Measurements from ENCODE around the gene FERMT3. TPM values are rescaled to one million over a fixed set of nuclear protein-coding genes. Genes with fewer than 3 reads are reported as not detected.
A peak's percentile ranks its signal among the peaks of the same experiment; 100 is the strongest.

FERMT3 gene
- total RNA-seq, 2 experiments from 2014 or later: 55.8 to 61.1 TPM

DNA sequence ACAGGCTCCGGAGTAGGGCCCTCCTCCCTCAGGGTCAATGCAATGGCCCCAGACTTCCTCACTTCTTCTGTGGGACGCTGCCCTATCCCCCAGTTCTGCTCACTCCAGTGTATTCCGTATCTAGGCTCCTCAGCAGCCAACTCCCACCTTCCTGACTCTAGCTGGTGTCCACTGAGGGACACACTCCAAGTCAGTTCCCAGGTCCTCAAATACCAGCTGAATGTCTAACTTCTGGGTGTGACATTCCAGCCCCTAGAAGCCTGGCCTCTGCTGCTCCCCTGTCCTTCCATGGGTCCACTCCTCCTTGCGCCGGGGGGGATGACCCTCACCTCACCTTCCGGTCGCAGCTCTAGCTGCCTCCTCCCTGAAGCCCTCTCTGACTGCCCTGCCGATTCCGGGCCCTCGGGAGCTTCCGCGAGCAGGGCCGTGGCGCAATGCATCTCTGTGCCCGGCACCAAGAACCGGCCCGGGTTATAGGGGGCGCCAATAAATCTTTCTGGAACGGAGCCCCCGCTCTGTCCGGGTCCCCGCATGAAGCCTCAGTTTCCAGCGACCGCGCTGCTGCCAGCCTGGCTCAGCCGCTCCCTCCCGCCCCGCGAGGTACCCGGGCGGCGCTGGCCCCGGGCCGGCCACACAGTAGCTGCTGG, 62.5 kb downstream of the FERMT3 start:
- ChIA-PET POLR2A (interaction anchor here (0.8 to 6.6 kb wide), 12 partner anchors 15 to 84 kb away, joined by 3 to 125 read pairs (median 34); partner anchors contain the start of genes BAD, DNAJC4, ESRRA and FERMT3), CTCF (interaction anchor here (1.4 to 3.4 kb wide), 7 partner anchors 17 to 83 kb away, joined by 4 to 19 read pairs (median 6); partner anchors contain the start of genes PPP1R14B, PRDX5, STIP1 and TRMT112)
- H3K27me3 Mint-ChIP-seq: peaks cover 5% of the 10 kb centered on the region
- ATAC-seq (ENCODE audit: poor library complexity): no peak
- intact Hi-C loops (cut with DNase I, micrococcal nuclease): loop anchor here (1.0 kb wide), 4 partner anchors 17 to 64 kb away; partner anchors contain the start of gene PLCB3 (in 1 of the 2)
- peak in 9 of 14 experiments; percentile 23 to 69 (median 50) for DNase-seq
- peaks cover 43% of the 10 kb centered on the region for H3K4me1 ChIP-seq (ENCODE audit: insufficient read depth, low read length)
- no peaks in the 10 kb centered on the region for H3K27me3 ChIP-seq (ENCODE audit: control insufficient read depth in 1 of 2, insufficient read depth in 2 of 2, low read length in 2 of 2)
- H3K36me3 ChIP-seq (ENCODE audit: insufficient read depth, low read length): no peaks in the 10 kb centered on the region
- H3K27ac ChIP-seq (ENCODE audit: low read depth in 1 of 2, low read length in 2 of 2): peak overlapping the region; percentile 92 to 99
- H3K4me3 Mint-ChIP-seq: peak overlapping the region; percentile 94
- TF ChIP-seq, protein P1, sequence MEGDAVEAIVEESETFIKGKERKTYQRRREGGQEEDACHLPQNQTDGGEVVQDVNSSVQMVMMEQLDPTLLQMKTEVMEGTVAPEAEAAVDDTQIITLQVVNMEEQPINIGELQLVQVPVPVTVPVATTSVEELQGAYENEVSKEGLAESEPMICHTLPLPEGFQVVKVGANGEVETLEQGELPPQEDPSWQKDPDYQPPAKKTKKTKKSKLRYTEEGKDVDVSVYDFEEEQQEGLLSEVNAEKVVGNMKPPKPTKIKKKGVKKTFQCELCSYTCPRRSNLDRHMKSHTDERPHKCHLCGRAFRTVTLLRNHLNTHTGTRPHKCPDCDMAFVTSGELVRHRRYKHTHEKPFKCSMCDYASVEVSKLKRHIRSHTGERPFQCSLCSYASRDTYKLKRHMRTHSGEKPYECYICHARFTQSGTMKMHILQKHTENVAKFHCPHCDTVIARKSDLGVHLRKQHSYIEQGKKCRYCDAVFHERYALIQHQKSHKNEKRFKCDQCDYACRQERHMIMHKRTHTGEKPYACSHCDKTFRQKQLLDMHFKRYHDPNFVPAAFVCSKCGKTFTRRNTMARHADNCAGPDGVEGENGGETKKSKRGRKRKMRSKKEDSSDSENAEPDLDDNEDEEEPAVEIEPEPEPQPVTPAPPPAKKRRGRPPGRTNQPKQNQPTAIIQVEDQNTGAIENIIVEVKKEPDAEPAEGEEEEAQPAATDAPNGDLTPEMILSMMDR (IDR thresholded peaks at IDR 0.05): no peak
- H3K9me3 Mint-ChIP-seq: no peaks in the 10 kb centered on the region
- peak overlapping the region; percentile 99 for H3K27ac Mint-ChIP-seq
- peaks cover 20% of the 10 kb centered on the region for H3K36me3 Mint-ChIP-seq (ENCODE audit: low read depth)
- peaks cover 32% of the 10 kb centered on the region for H3K4me1 Mint-ChIP-seq (ENCODE audit: low read depth)
- H3K4me3 ChIP-seq (ENCODE audit: low read length): peak overlapping the region; percentile 97
- no peaks in the 10 kb centered on the region for H3K9me3 ChIP-seq (ENCODE audit: control insufficient read depth in 1 of 2, insufficient read depth in 1 of 2, low read length in 2 of 2)

DNA sequence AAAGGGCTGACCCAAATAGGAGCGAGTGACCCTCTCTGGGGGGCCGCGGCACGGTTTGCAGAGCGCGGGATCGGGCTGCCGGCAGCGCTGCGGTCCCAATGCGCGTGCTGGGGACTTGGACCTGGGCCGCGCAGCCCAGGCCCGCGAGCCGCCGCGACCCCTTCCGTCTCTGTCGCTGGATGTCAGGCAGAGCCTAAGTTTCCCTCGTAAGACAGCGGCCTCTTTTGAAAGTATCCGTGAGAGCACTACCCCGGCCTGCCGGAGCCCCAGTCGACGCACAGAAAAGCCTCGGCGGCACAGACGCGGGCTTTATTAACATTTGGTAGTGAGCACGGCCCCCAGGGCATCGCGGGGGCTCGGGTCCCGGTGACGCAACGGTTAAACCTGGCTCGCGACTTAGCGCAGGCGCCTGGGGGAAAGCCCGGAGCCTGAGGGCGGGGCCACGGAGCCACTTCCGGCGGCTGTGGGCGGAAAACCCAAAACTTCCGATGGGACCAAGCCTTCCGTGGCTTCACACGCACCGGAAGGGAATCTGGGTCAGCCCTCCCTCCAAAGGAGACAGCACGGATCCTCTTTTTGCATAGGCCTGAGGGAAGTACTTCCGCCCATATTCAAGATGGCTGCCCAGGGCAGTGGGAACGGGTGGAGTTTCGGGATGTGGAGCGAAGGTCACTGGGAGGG, 63.2 kb downstream of the FERMT3 start:
- H3K27me3 Mint-ChIP-seq: peaks cover 5% of the 10 kb centered on the region
- peaks cover 32% of the 10 kb centered on the region for H3K4me1 Mint-ChIP-seq (ENCODE audit: low read depth)
- H3K27ac Mint-ChIP-seq: peak overlapping the region; percentile 99
- intact Hi-C loops (cut with DNase I, micrococcal nuclease): loop anchor here (1.0 to 5.0 kb wide), 10 partner anchors 16 to 64 kb away; partner anchors contain the start of genes GPR137 (in 2 of the 2), TRMT112 (in 2 of the 2), DNAJC4 (in 1 of the 2) and ESRRA (in 1 of the 2)
- peak; percentile 68 for ATAC-seq (ENCODE audit: poor library complexity)
- TF ChIP-seq, protein P1 (IDR thresholded peaks at IDR 0.05): no peak
- H3K36me3 Mint-ChIP-seq (ENCODE audit: low read depth): peaks cover 20% of the 10 kb centered on the region
- peak overlapping the region; percentile 97 for H3K4me3 ChIP-seq (ENCODE audit: low read length)
- H3K9me3 Mint-ChIP-seq: no peaks in the 10 kb centered on the region
- H3K36me3 ChIP-seq (ENCODE audit: insufficient read depth, low read length): no peaks in the 10 kb centered on the region
- peak overlapping the region; percentile 94 for H3K4me3 Mint-ChIP-seq
- peak; percentile 94 to 99 (median 96) for DNase-seq
- H3K9me3 ChIP-seq (ENCODE audit: control insufficient read depth in 1 of 2, insufficient read depth in 1 of 2, low read length in 2 of 2): no peaks in the 10 kb centered on the region
- peaks cover 43% of the 10 kb centered on the region for H3K4me1 ChIP-seq (ENCODE audit: insufficient read depth, low read length)
- ChIA-PET POLR2A (interaction anchor here (0.7 to 6.6 kb wide), 21 partner anchors 14 to 1430 kb away, joined by 3 to 125 read pairs (median 16); partner anchors contain the start of genes BAD, CATSPERZ, CCDC88B and DNAJC4), CTCF (interaction anchor here (0.7 to 3.4 kb wide), 10 partner anchors 23 to 84 kb away, joined by 3 to 19 read pairs (median 6); partner anchors contain the start of genes ESRRA, PPP1R14B, PRDX5 and STIP1)
- H3K27ac ChIP-seq (ENCODE audit: low read depth in 1 of 2, low read length in 2 of 2): peak overlapping the region; percentile 92 to 99
- no peaks in the 10 kb centered on the region for H3K27me3 ChIP-seq (ENCODE audit: control insufficient read depth in 1 of 2, insufficient read depth in 2 of 2, low read length in 2 of 2)

Other genes with a start within 250 kb of the FERMT3 start
- gene COX8A, start 232.1 kb upstream of the FERMT3 start, total RNA-seq: 100 to 1,000 TPM in 1 of 2 experiments, 10 to 100 TPM in 1; 89.1 to 105 TPM
- 10 to 100 TPM; 57.5 to 60.0 TPM for gene OTUB1, start 220.3 kb upstream of the FERMT3 start, total RNA-seq
- gene FLRT1, start 170.8 kb upstream of the FERMT3 start, total RNA-seq: not detected
- gene MACROD1, start 40.6 kb upstream of the FERMT3 start, total RNA-seq: 1 to 10 TPM; 6.0 to 6.3 TPM
- 10 to 100 TPM; 29.0 to 37.5 TPM for gene STIP1, start 20.6 kb upstream of the FERMT3 start, total RNA-seq
- gene TRPT1, start 19.5 kb downstream of the FERMT3 start, total RNA-seq: 10 to 100 TPM; 11.3 to 11.5 TPM
- gene NUDT22, start 19.6 kb downstream of the FERMT3 start, total RNA-seq: 10 to 100 TPM; 26.8 to 26.9 TPM
- gene DNAJC4, start 23.8 kb downstream of the FERMT3 start, total RNA-seq: 10 to 100 TPM; 35.9 to 37.9 TPM
- 10 to 100 TPM; 39.7 to 48.7 TPM for gene VEGFB, start 27.9 kb downstream of the FERMT3 start, total RNA-seq
- 10 to 100 TPM; 11.2 to 14.6 TPM for gene FKBP2, start 34.4 kb downstream of the FERMT3 start, total RNA-seq
- gene PPP1R14B, start 40.2 kb downstream of the FERMT3 start, total RNA-seq: 10 to 100 TPM; 17.1 to 21.0 TPM
- gene PLCB3, start 44.8 kb downstream of the FERMT3 start, total RNA-seq: 1 to 10 TPM; 2.5 to 2.7 TPM
- 10 to 100 TPM; 22.5 to 23.0 TPM for gene BAD, start 77.9 kb downstream of the FERMT3 start, total RNA-seq
- gene GPR137, start 79.1 kb downstream of the FERMT3 start, total RNA-seq: 10 to 100 TPM; 13.8 to 16.6 TPM
- under 1 TPM in 1 of 2 experiments, not detected in 1; 0.14 TPM for gene KCNK4, start 84.6 kb downstream of the FERMT3 start, total RNA-seq
- not detected for gene CATSPERZ, start 93.6 kb downstream of the FERMT3 start, total RNA-seq
- 10 to 100 TPM; 10.9 to 12.0 TPM for gene ESRRA, start 98.8 kb downstream of the FERMT3 start, total RNA-seq
- 10 to 100 TPM; 70.5 to 71.4 TPM for gene TRMT112, start 110.8 kb downstream of the FERMT3 start, total RNA-seq
- 10 to 100 TPM; 31.7 to 33.1 TPM for gene PRDX5, start 111.4 kb downstream of the FERMT3 start, total RNA-seq
- gene CCDC88B, start 133.5 kb downstream of the FERMT3 start, total RNA-seq: 100 to 1,000 TPM; 107 to 112 TPM
- gene RPS6KA4, start 152.4 kb downstream of the FERMT3 start, total RNA-seq: 1 to 10 TPM; 7.3 to 9.2 TPM

All from CD4-positive, alpha-beta T cell (primary cell).